ENCODE results near the gene MMRN2. TPM values are rescaled to one million over a fixed set of nuclear protein-coding genes. Genes with fewer than 3 reads are reported as not detected.
A peak's percentile ranks its signal among the peaks of the same experiment; 100 is the strongest.
"Not testable (repeated sequence)": the region's sequence is repeated elsewhere in the genome, so short reads cannot be mapped to it uniquely, and the experiment has no call there.

Gene MMRN2
- total and polyA plus RNA-seq, 2 of the 8 experiments (the other 6 are each of a cell fraction or from before 2014, with no cell fraction given) = 1.2 TPM

DNA sequence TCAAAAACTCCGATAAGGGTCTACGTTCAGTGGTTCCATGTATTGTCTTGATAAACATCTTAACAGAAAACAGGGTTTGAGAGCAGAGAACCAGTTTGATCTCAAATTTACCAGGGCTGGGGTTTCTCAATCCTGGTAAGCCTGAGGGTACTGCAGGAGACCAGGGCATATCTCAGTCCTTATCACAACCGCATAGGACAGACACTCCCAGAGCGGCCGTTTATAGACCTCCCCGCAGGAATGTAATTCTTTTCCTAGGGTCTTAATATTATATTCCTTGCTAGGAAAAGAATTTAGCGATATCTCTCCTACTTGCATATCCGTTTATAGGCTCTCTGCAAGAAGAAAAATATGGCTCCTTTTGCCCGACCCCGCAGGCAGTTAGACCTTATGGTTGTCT lies 4.7 kb downstream of the MMRN2 start:
- not testable (repeated sequence) for H3K4me2 ChIP-seq (ENCODE audit: insufficient read depth in 1 of 2, low read depth in 2 of 2, low read length in 2 of 2); H2BK15ac ChIP-seq (ENCODE audit: low read length); H2BK12ac ChIP-seq (ENCODE audit: low read depth, low read length); H3K27ac ChIP-seq (ENCODE audit: low read depth, low read length); H3K14ac ChIP-seq (ENCODE audit: insufficient read length); H3K79me1 ChIP-seq (ENCODE audit: low read depth, low read length); H3K4ac ChIP-seq (replicated peaks; ENCODE audit: insufficient read length, low read depth, low read length); H3K36me3 ChIP-seq (ENCODE audit: control insufficient read depth in 2 of 4, insufficient read depth in 4 of 4, low read length in 3 of 4); H4K5ac ChIP-seq (ENCODE audit: insufficient read length, low read depth, low read length); H3K23me2 ChIP-seq (ENCODE audit: low read depth, low read length); H2BK20ac ChIP-seq (ENCODE audit: low read length); H3K9ac ChIP-seq (replicated peaks in 1 of 4; ENCODE audit: extremely low read depth in 1 of 4, low read depth in 3 of 4, low read length in 3 of 4); H2AFZ ChIP-seq (ENCODE audit: low read length); H4K20me1 ChIP-seq (replicated peaks in 1 of 2; ENCODE audit: control insufficient read depth in 1 of 2, insufficient read depth in 2 of 2, low read length in 2 of 2); H3K79me2 ChIP-seq (ENCODE audit: control insufficient read depth in 1 of 2, insufficient read depth in 2 of 2, low read length in 2 of 2); H3K18ac ChIP-seq (ENCODE audit: extremely low read depth, low read length); H4K91ac ChIP-seq (replicated peaks; ENCODE audit: insufficient read length, low read length); DNase-seq (ENCODE audit: low read depth in 1 of 2, low spot score in 2 of 2); H3K56ac ChIP-seq (replicated peaks; ENCODE audit: insufficient read length, low read depth, low read length); H3K27me3 ChIP-seq (replicated peaks in 1 of 4; ENCODE audit: control insufficient read depth in 3 of 4, extremely low read depth in 1 of 4, insufficient read depth in 3 of 4, low read length in 3 of 4); H2BK5ac ChIP-seq (ENCODE audit: low read depth, low read length); H2BK120ac ChIP-seq (replicated peaks; ENCODE audit: low read depth, low read length); FAIRE-seq; H4K8ac ChIP-seq (ENCODE audit: extremely low read depth, insufficient read depth, low read length); H3K23ac ChIP-seq (ENCODE audit: insufficient read length); H3K9me3 ChIP-seq (ENCODE audit: insufficient read depth in 2 of 2, low read depth in 1 of 2, low read length in 1 of 2); H3K4me3 ChIP-seq (ENCODE audit: extremely low read depth in 1 of 4, insufficient read depth in 2 of 4, low read depth in 3 of 4, low read length in 4 of 4); H2AK5ac ChIP-seq (ENCODE audit: low read depth, low read length)
- TF ChIP-seq TCF12 (IDR thresholded peaks at IDR 0.05; ENCODE audit: low read depth, low read length) = 0 out of 2 replicates have a peak, but pooled peaks have one; percentile 31
- 0 out of 2 replicates have a peak, but pooled peaks have one; percentile 8 for TF ChIP-seq KDM1A (IDR thresholded peaks at IDR 0.05; ENCODE audit: borderline replicate concordance, low read length)
- peak in 1 of 2 experiments; percentile 93; a peak in 1 of 3 replicates for TF ChIP-seq EP300 (IDR thresholded peaks at IDR 0.05; ENCODE audit: borderline replicate concordance in 1 of 2, low read depth in 2 of 2, low read length in 2 of 2)
- POLR2A ChIA-PET (ENCODE audit: partially characterized antibody) = interaction anchor here (1.2 to 2.0 kb wide), 2 partner anchors 12 to 14 kb away, joined by 4 to 10 read pairs; no protein-coding TSS in a partner anchor
- peaks cover 14 to 35% (median 30%) of the 10 kb centered on the region in 4 experiments for H3K4me1 ChIP-seq (replicated peaks in 1 of 4; ENCODE audit: control insufficient read depth in 3 of 4, insufficient read depth in 4 of 4, low read length in 3 of 4)
- CTCF ChIA-PET (ENCODE audit: partially characterized antibody) = interaction anchor here (22.5 to 26.4 kb wide), 2 partner anchors 6 to 8 kb away, joined by 975 read pairs; partner anchors contain the start of genes ADIRF, MMRN2 and SNCG
- 98% methylated on average over 10 of the region's 10 CpGs; no CpG with 5 or more reads in 1 of the 2 experiments for WGBS, 2 experiments (ENCODE audit: extremely low coverage in 1 of 2, insufficient coverage in 1 of 2, insufficient read length in 1 of 2, insufficient replicate concordance in 2 of 2, low coverage in 1 of 2, low lambda C conversion rate in 2 of 2, missing lambda C conversion rate in 1 of 2)
